HepG2 (cell line): Measurements from ENCODE around the gene DPP7.

ENCODE experiments used
- MAFG ChIP-seq: sonication (generic); formaldehyde crosslinking; IDR thresholded peaks from 2 replicates; pipeline ENCODE4 v1.5.1; 2020; ENCODE audit warnings: mild to moderate bottlenecking, missing genetic modification reagents
- POLR2AphosphoS5 ChIP-seq: IDR thresholded peaks from 2 replicates; pipeline ENCODE4 v1.6.1; 2012; ENCODE audit warnings: low read depth, low read length

- TF ChIP-seq MAFG (CRISPR knock-in tag) (no peak), POLR2AphosphoS5 (no peak)
Measured at GRCh38 chr9:137163805-137164204, 49.3 kb upstream of the DPP7 start.
